Neural cell (in vitro differentiated cells): ENCODE results near the gene GRHL3.

Source experiments
- EP300 ChIP-seq: fragments of 450-650 bp; conservative IDR thresholded peaks from 2 replicates; pipeline ENCODE4 v1.6.1; 2014; ENCODE audit warnings: antibody characterized with exemption, mild to moderate bottlenecking, moderate library complexity; ENCODE audit not compliant: poor library complexity, severe bottlenecking
- RAD21 ChIP-seq: fragments of 450-650 bp; conservative IDR thresholded peaks from 2 replicates; pipeline ENCODE4 v1.6.1; 2014; ENCODE audit warnings: antibody characterized with exemption, mild to moderate bottlenecking, moderate library complexity
- TF ChIP-seq, protein P1 (sequence below): fragments of 450-650 bp; IDR thresholded peaks from 2 replicates; pipeline ENCODE4 v1.5.1; 2014; ENCODE audit warnings: antibody characterized with exemption, mild to moderate bottlenecking, moderate library complexity; ENCODE audit not compliant: poor library complexity, severe bottlenecking

DNA sequence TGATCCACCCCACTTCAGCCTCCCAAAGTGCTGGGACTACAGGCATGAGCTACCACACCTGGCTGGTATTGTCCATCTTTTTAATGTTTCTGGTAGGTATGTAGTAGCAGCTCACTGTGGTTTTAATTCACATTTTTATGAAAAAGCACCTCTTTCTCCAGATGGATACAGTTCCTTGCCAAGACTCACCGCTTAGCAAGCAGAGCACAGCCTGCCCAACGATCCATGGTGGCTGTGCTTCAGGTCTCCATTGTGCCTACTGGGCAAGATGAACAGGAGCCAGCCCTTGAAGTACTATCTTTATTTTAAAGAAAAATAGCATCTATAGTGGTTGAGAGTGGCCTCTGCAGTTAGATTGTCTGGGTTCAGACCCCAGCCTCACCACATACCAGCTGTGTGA is 37.6 kb upstream of the GRHL3 start:
- TF ChIP-seq, protein P1, sequence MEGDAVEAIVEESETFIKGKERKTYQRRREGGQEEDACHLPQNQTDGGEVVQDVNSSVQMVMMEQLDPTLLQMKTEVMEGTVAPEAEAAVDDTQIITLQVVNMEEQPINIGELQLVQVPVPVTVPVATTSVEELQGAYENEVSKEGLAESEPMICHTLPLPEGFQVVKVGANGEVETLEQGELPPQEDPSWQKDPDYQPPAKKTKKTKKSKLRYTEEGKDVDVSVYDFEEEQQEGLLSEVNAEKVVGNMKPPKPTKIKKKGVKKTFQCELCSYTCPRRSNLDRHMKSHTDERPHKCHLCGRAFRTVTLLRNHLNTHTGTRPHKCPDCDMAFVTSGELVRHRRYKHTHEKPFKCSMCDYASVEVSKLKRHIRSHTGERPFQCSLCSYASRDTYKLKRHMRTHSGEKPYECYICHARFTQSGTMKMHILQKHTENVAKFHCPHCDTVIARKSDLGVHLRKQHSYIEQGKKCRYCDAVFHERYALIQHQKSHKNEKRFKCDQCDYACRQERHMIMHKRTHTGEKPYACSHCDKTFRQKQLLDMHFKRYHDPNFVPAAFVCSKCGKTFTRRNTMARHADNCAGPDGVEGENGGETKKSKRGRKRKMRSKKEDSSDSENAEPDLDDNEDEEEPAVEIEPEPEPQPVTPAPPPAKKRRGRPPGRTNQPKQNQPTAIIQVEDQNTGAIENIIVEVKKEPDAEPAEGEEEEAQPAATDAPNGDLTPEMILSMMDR: no peak
- TF ChIP-seq EP300 (no peak), RAD21 (no peak)
